NOMO-1 treated with DMSO at 0.1 percent for 48 hours (cell line): ENCODE data around the gene TANC1.
A peak's percentile ranks its signal among the peaks of the same experiment; 100 is the strongest.
"Not testable (repeated sequence)": the region's sequence is repeated elsewhere in the genome, so short reads cannot be mapped to it uniquely, and the experiment has no call there.

Experiments
- DNase-seq: peaks from one replicate; lab custom pipeline; 2025; ENCODE audit not compliant: unreplicated experiment; lab: John Stamatoyannopoulos, UW

Gene TANC1

DNA sequence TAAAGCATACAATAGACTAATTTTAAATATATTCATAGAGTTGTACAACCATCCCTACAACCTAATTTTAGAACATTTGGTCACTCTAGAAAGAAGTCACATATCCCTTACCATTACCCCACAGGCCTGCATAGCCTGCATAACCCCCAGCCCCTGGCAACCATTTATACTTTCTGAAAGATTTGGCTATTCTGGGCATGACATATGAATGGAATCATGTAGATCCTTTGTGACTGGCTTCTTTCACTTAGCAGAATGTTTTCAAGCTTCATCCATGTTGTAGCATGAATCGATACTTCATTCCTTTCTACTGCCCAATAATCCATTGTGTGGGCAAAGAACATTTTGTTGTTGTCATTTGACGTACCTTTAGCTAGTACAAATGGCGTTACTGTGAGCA lies 166.5 kb downstream of the TANC1 start:
- DNase-seq, result no peak

DNA sequence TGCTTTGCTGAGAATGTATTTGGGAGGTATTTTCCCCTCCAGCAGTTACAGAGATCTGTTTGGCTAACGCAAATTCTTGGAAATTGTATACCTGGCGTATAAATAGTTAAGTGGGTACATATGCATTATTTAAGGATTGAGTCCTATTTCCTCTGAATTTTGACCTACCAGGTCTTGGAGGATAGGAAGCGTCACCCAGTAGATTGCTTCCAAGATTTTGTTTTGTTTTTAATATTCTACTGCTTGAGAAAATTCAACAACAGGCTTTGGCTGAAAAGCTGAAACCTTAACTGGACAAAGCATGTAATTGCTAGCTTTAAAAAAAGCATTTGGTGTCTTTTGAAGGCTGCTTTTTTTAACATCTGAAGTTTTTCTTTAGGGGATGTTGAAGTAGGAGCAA lies 168.0 kb downstream of the TANC1 start:
- DNase-seq, result no peak

DNA sequence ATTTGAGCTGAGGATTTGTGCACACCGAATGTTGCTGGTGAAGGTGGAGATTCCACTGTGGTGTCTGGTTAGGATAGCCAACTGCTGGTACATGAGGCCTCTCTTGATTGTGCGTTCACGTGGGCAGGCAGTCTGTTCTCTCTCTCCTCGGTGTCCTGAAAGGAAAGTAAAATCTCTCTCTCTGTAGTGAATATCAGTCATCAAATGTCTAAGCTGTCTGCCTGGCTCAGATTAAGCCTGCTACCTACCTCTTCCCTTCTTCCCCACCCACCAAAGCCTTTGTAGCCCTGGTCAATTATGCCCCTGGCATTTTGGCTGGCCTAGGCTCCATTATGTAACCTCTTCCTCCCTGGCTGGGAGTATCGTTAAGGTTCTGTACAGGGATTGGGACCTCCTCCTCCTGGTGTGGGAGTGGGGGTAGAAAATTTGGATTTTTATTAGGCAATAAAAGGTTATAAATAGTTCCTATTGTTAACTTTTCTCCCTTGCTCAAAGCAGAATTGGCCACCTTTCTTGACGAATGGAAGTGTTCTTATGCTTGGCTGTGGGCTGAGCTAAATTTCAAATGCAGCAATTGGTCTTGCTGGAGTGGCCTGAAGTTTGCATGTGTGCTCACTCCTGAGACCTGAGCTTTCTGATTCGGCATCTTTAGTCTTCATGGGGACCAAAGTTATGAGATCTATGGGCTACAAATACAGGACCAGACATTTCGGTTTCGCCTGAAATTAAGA lies 169.2 kb downstream of the TANC1 start:
- no peak for DNase-seq

DNA sequence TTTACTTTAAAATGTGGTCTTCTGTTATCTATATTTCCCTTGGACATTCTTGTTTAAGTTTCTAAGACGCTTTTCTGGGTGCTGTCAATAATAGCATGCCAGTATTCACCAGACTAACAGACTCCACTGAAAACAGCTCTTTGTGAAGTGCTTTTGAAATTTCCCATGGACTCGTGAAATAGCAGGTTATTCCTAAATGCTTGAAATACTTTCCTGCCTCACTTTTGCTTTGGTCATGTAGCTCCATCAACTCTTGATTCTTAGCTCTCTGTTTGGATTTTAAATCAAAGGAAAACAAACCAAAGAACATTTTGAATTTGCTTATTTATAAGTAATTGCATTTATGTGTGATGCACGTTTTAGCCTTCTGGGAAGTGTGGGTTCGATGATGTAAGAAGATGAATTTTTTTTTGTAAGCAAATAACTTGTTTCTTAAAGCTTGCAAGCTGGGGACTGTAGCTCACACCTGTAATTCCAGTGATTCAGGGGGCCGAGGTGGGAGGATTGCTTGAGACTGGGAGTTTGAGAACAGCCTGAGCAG lies 170.3 kb downstream of the TANC1 start:
- DNase-seq, result no peak

DNA sequence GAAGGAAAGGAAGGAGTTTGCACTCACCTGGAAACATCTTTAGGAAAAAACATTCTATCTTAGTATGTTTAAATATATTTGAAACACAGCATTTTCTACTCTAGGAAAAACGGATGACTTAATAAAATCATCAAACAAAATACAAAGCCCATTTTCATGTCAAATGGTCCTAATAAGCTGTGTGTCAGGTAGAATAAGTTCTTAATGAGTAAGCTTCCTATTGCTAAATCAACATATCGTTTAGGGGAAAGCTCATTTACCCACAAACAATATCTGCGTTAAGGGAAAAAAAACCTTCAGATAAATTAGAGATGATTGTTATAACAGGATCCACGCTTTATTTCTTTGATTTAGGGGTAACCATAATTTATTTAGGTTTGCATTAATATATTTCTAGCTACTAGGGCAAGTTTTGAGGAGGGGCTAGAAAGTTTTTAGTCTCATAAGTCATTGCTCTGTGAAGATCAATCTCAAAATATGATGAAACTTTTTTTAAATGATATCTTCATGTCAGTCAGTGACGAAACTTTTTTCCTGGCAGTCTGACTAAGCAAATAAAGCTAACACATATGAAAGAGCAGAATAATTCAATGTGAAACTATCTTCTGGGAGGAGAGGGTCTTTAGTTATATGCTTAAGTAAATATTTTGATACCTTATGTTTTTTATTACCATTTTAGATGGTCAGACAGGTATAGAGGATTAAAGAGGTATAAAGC lies 170.9 kb downstream of the TANC1 start:
- peak; percentile 7 for DNase-seq

DNA sequence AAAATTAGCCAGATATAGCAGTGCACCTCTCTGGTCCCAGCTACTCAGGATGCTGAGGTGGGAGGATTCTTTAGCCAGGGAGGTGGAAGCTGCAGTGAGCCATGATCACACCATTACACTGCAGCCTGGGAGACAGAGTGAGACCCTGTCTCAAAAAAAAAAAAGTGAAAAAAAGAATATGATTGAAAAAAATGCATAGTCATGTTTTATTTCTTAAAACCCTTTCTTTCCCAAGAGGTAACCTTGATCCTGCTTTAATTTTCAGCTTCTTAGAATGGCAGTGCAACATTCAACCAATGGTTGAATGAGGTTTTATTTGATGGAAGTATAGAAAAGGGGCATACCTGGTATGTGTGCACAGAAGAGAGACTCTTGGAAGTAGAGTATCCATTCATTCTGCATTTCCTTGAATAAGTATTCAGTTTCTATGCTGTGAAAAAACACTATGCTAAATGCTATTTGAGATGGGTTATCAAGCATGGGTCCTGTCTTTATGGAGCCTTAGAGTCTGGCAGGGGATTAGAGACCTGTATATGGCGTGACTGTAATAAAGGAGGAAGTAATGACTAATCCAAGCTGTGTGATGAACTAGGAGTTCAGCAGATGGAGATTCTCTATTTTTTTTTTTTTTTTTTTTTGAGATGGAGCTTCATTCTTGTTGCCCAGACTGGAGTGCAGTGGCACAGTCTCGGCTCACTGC lies 171.8 kb downstream of the TANC1 start:
- DNase-seq, result peak; percentile 69

DNA sequence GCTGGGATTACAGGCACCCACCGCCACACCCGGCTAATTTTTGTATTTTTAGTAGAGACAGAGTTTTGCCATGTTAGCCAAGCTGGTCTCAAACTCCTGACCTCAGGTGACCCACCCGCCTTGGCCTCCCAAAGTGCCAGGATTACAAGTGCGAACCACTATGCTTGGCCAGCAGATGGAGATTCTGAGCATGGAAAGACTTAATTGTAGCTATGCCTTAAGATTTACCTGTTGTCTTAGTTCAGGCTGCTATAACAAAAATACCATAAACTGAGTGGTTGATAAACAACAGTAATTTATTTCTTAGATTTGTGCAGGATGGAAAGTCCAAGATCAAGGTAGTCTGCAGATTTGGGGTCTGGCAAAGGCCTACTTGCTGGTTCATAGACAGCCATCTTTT lies 172.4 kb downstream of the TANC1 start:
- DNase-seq, result not testable (repeated sequence)

DNA sequence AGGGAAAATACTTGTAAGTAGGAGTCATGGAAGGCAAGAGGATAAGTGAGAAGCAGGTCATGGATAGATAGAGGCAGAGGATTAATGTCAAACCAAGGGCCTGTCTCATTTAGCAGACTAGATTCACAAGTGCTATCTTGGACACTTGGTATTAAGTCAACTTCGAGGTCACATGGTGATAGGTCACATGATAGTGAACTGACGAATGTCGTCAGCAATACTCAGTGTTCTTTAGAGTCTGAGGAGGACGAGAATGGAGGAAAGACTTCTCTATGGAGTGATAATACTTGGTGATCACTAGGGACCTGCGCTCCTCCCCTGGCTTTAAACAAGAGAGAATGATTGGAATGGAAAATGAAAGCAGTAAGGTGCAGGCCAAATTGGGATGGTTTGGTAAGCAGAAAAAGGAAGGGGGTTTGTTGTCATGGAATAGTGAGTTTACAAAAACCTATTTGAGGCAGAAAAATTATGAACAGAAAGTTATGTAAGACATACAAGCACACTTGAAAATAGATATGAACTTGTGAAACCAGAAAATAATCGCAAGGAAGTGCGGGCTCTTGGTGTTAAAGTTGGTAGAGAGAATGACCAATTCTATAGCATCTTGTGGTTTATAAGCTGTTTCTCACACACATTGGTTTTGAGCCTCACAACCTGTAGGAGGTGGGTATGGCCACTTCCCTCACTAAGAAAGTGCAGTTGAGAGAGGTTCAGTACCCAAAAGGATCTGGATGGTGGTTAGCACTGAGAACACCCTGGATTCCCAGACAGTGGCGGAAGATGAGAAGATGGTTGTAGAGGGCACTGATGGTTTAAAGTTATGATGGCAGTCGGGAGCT lies 176.6 kb downstream of the TANC1 start:
- DNase-seq, result no peak

DNA sequence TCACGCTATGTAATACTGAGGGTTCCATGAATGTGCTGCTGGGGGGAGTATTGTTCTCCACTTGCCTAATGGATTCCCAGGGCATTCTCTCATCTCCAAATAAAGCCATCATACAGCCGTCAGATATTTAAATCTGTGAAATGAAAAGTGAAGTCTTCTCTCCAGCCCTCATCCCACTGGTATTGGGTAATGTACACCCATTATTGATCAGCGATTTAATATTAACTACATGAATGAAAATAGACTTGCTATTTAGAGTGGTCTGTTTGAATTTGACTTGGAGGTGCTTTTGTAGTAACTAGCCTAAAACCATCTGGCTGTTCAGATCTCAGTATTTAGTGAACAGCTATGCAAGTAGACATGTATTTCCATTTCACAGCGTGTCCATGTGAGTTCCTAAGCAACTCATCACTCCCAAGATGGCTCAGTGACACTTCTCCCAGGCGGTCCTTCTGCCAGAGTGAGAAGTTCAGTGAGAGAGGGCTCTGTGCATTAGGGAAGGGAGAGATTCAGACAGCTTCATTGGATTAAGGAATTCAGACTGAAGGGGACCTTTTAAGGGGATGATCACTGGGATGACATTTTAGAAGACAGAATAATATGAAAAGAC lies 177.4 kb downstream of the TANC1 start:
- DNase-seq, result no peak

DNA sequence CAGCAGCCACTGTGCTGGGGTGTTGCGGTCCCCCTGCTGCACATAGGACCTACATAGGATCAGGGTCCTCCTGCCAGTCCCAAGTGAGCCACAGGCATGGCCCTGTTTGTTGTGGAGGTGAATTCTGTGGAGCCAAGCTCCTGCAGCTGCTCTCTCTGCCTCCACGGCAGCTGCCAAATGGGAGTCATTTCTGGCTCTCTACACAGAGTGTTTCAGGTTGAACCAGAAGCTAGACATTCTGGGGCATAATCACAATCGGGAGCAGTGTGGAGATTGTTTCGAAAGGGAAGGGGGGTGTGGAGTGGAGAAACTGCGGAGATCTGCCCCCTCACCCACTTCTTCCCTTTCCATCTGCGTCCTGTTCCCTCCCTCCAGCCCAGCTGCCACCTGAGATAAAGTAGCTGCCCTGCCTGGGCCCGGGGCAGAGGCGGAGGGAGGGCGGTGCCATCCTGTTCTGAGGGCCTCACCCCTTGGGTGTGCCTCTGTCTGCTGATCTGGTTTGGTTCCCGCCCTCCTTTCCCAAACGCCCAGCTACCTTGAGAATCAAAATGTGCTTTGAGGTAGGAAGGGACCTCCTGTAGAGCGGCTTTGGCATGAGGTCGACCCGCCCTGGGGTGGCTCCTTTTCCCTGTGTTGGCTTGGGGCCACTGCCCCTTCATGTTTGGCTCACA lies 178.7 kb downstream of the TANC1 start:
- no peak for DNase-seq

DNA sequence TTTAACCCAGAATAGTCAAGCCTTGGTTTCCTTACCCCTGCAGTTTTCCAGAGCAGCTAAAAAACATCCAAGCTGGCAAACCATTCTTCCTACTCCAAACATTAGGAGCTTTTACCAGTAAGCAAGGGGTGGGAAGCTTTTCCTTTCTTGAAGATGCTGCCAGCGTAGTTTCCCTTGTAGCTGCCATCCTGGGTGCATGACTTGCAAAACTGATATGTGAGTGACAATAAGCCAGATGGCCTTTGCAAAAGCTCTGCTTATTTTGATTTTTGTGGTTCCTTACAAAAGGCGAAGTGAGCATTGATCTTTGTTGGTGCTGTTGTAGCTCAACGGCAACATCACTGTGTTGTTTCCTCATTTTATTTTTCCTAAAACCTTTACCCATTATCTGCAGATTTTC lies 179.2 kb downstream of the TANC1 start:
- no peak for DNase-seq

DNA sequence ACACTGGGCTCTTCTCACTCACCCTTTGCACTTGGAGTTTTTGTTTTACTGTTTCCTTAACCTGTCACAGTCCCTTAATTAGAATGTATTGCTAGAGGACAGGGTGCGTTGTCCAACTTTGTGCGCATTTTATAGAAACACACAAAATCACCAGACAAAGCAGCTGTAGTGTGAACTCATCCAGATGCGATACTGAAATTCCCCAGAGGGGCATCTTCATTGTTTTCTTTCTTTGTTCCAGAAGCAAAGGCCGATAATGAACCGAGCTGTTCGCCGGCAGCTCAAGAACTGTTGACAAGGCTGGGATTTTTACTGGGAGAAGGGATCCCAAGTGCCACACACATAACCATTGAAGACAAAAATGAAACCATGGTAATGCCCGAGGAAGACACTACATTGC lies 180.5 kb downstream of the TANC1 start:
- no peak for DNase-seq

DNA sequence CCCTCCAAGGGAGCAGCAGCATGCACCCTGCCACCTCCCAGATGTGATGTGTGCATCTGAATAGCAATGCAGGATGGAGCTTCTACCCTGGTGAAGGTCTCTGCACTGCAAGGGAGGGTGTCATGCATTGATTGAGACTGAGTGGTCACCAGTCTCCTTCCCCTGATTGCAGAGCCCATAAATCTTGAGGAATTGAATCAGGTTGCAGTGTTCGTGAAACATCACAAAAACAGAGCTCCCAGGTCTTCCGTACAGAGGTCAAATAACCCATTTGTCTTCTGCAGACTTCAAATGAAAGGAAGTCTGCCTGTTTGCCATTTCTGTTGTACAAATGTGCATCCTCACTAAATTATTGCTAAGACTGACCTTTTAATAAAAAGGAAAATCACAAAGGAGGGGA lies 181.3 kb downstream of the TANC1 start:
- DNase-seq, result no peak

DNA sequence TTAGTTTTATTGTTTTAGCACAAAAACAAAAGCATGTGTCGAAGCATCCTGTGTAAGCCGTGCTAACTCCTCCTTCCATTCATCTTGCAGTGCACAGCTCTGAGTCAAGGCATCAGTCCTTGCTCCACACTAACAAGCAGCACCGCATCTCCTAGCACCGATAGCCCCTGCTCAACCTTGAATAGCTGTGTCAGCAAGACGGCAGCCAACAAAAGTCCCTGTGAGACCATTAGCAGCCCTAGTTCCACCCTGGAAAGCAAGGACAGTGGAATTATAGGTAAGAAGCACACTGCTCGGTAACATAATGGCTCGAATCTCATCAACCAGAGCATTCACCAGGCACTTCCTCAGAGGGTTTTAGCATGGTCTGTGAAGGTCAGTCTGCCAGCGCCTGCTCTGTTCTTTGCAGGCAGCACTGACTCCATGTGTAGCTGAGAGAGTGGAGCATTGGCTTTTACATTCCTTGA lies 181.9 kb downstream of the TANC1 start:
- DNase-seq, result no peak

DNA sequence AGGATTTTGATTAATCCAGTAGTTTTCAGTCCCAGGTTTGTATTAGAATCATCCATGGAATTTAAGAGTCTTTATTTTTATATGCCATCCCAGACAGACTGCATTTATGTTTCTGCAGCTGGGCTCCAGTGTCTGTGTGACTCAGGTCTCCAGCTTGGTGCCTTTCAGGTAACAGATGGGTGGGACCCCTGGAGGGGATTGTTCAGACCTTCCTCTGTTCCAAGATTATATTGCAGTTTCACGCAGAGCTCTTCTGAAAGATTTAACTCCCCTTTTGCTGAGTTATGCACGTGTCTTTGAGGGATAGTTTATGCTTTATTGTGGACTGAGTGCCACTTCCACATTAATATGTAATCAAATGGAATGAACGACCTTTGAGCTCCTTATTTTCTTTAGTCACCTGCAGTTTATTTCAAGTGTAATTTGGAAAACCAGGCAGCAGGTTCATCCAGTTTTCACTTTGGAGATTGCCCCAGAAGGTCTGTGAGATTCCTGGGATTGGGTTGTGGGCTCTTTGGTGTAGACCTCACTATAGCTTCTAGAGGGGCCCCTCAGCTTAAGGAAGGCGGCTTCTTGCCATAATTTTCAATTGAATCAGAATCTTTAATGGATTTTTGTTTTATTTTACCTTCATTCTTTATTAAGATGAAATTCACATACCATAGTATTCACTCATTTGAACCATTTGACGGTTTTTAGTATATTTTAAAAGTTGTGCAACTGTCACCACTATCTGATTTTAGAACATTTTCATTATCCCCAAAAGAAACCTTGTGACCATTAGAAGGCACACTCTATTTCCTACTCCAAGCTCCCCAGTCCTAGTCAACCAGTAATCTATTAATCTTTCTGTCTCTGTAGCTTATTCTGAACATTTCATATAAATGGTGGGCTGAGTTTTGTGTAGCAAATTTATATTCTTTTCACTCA lies 183.0 kb downstream of the TANC1 start:
- no peak for DNase-seq

DNA sequence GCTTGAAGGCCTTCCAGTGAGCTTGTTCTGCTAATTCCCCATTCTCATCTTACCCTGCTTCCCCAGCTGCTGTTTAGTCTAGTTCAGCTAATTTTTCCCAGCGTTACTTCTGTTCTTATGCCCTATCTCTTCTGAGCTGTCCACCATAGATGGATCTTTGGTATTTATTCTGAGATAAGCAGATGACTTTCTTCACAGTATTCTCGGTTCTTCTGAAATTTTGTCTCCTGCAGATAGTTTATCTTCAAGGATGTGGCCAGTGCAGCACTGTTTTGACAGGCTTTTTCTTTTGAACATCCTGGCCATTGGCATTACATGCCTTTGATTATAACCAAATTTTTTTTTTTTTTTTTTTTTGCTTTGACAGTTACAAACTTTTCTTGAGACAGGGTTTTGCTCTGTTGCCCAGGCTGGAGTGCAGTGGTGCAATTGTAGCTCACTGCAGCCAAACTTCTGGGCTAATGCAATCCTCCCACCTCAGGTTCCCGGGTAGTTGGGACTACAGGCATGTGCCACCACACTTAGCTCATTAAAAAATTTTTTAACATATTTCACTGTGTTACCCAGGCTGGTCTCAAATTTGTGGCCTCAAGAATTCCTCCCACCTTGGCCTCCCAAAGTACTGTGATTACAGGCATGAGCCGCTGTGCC lies 183.8 kb downstream of the TANC1 start:
- no peak for DNase-seq

DNA sequence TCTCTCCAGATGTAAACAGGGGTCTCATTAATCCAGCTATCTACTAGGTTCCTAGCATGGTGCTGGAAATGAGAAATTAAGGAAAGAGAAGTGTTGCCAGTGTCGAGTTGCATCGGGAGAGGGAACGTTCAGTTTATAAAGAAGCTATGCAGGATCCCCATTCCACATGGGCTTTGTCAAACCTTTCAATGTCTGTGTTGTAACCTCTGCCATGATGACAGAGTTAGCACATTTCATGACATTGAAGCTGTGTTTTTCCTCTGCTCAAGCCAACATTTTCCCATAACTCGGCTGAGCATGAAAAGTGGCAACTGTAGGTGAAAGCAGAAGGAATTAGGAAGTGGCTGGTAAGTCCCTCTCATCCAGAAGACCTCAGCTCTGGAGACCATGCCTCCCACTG lies 184.6 kb downstream of the TANC1 start:
- no peak for DNase-seq

DNA sequence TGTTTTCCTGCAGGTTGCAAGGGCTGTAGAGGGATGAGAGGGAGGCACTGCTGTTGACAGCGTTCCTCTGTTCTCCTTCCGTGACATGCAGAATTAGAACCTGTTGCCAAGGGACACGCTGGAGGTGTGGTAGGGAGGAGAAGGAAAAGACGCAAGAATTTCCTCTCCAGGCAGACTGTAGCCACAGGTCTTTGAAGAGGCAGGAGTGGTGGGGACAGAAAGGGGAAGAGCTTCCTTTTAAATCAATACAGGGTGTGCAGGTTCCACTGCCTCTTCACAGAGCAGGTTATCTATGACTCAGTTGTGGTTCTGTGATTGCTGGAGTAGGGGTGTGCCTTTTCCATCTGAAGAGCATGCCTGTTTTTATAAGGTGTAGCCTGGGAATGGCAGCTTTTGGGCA lies 185.0 kb downstream of the TANC1 start:
- no peak for DNase-seq
